Skeletal muscle cell (primary cell): ENCODE measurements around the gene EXOC6.

ENCODE experiments used
- DNase-seq: peaks from one replicate; pipeline ENCODE4 v3.0.0-alpha.2; 2010; ENCODE audit warnings: low read depth
- H3K4me3 ChIP-seq: 2 replicates; pipeline ENCODE4 v1.5.1; 2011; ENCODE audit warnings: low read depth, mild to moderate bottlenecking, control low read depth, low read length, moderate library complexity

The EXOC6 gene

GRCh38 chr10:93070378-93071176 is 222.3 kb downstream of the EXOC6 start:
- no peak for DNase-seq
- H3K4me3 ChIP-seq, result no peak overlapping the region

GRCh38 chr10:93071177-93071472 is 222.8 kb downstream of the EXOC6 start:
- DNase-seq, result no peak
- no peak overlapping the region for H3K4me3 ChIP-seq

- DNase-seq, result no peak
Observed at GRCh38 chr10:93071674-93072224, 223.4 kb downstream of the EXOC6 start.

GRCh38 chr10:93072225-93072712 is 223.9 kb downstream of the EXOC6 start:
- peak overlapping the region; percentile 7 for H3K4me3 ChIP-seq
- DNase-seq, result no peak

More at GRCh38 chr10:93071674-93072224, 223.4 kb downstream of the EXOC6 start:
- peak overlapping the region; percentile 7 for H3K4me3 ChIP-seq

- H3K4me3 ChIP-seq, result peak overlapping the region; percentile 21
- no peak for DNase-seq
Observed at GRCh38 chr10:93072713-93073538, 224.6 kb downstream of the EXOC6 start.

- peak within 1 kb of the TSS; percentile 21 for H3K4me3 ChIP-seq
- DNase-seq, result no peak
Observed at GRCh38 chr10:93073539-93074146, 225.3 kb downstream of the EXOC6 start, which contains the start of gene CYP26A1. Gene CYP26A1, plus strand, starts transcription at chr10:93073893. Its CDS starts 42 bp downstream, at chr10:93073935.

GRCh38 chr10:93074147-93074596 is 225.9 kb downstream of the EXOC6 start:
- no peak for DNase-seq
- no peak overlapping the region for H3K4me3 ChIP-seq

- no peak overlapping the region for H3K4me3 ChIP-seq
- DNase-seq, result no peak
Observed at GRCh38 chr10:93074597-93075368, 226.5 kb downstream of the EXOC6 start.

GRCh38 chr10:93075369-93076221 is 227.3 kb downstream of the EXOC6 start:
- H3K4me3 ChIP-seq, result no peak overlapping the region
- DNase-seq, result no peak

GRCh38 chr10:93076871-93077270 is 228.6 kb downstream of the EXOC6 start:
- no peak for DNase-seq

GRCh38 chr10:93077860-93078337 is 229.6 kb downstream of the EXOC6 start:
- H3K4me3 ChIP-seq, result no peak overlapping the region
- no peak for DNase-seq

More at GRCh38 chr10:93076871-93077270, 228.6 kb downstream of the EXOC6 start:
- H3K4me3 ChIP-seq, result no peak overlapping the region

- no peak for DNase-seq
Observed at GRCh38 chr10:93079663-93080349, 231.5 kb downstream of the EXOC6 start.

GRCh38 chr10:93080350-93081046 is 232.2 kb downstream of the EXOC6 start:
- DNase-seq, result no peak
- H3K4me3 ChIP-seq, result peak overlapping the region; percentile 13

More at GRCh38 chr10:93079663-93080349, 231.5 kb downstream of the EXOC6 start:
- H3K4me3 ChIP-seq, result peak overlapping the region; percentile 13

GRCh38 chr10:93081318-93081717 is 233.0 kb downstream of the EXOC6 start:
- H3K4me3 ChIP-seq, result no peak overlapping the region
- DNase-seq, result no peak

- no peak overlapping the region for H3K4me3 ChIP-seq
Observed at GRCh38 chr10:93081834-93082233, 233.5 kb downstream of the EXOC6 start.

GRCh38 chr10:93083743-93084539 is 235.6 kb downstream of the EXOC6 start:
- H3K4me3 ChIP-seq, result no peak overlapping the region
- DNase-seq, result no peak

More at GRCh38 chr10:93081834-93082233, 233.5 kb downstream of the EXOC6 start:
- no peak for DNase-seq
